ENCODE data around the gene TRIM63.

DNA sequence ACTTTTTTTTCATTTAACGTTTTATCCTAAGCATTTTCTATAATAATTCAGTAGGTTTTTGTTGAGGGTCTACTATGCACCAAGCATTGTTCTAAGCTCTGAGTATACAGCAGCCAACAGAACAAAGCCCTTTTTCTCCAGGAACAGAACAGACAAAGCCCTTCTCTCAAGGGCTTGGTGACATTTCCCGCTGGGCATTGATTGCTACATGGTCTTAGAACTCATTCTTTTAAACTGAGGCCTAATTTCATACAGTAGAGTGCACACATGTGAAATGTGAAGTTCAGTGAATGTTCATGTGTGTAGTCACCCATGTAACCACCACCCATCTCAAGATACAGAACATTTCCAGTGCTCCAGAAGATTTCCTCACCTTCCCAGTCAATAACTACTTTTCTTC lies 29.0 kb upstream of the TRIM63 start:
- TF ChIP-seq, protein P1, sequence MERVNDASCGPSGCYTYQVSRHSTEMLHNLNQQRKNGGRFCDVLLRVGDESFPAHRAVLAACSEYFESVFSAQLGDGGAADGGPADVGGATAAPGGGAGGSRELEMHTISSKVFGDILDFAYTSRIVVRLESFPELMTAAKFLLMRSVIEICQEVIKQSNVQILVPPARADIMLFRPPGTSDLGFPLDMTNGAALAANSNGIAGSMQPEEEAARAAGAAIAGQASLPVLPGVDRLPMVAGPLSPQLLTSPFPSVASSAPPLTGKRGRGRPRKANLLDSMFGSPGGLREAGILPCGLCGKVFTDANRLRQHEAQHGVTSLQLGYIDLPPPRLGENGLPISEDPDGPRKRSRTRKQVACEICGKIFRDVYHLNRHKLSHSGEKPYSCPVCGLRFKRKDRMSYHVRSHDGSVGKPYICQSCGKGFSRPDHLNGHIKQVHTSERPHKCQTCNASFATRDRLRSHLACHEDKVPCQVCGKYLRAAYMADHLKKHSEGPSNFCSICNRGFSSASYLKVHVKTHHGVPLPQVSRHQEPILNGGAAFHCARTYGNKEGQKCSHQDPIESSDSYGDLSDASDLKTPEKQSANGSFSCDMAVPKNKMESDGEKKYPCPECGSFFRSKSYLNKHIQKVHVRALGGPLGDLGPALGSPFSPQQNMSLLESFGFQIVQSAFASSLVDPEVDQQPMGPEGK (CRISPR knock-in tag; IDR thresholded peaks at IDR 0.05; ENCODE audit: borderline replicate concordance): no peak
- TF ChIP-seq GLIS3 (CRISPR knock-in tag; IDR thresholded peaks at IDR 0.05): no peak
- no peak for TF ChIP-seq CSDC2 (CRISPR knock-in tag; IDR thresholded peaks at IDR 0.05)
- TF ChIP-seq RARB (CRISPR knock-in tag; IDR thresholded peaks at IDR 0.05): no peak
- TF ChIP-seq ESRRG (CRISPR knock-in tag; IDR thresholded peaks at IDR 0.05): no peak
- no peak for TF ChIP-seq ISL1 (CRISPR knock-in tag; IDR thresholded peaks at IDR 0.05)
- TF ChIP-seq, protein P2, sequence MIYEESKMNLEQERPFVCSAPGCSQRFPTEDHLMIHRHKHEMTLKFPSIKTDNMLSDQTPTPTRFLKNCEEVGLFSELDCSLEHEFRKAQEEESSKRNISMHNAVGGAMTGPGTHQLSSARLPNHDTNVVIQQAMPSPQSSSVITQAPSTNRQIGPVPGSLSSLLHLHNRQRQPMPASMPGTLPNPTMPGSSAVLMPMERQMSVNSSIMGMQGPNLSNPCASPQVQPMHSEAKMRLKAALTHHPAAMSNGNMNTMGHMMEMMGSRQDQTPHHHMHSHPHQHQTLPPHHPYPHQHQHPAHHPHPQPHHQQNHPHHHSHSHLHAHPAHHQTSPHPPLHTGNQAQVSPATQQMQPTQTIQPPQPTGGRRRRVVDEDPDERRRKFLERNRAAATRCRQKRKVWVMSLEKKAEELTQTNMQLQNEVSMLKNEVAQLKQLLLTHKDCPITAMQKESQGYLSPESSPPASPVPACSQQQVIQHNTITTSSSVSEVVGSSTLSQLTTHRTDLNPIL (CRISPR knock-in tag; IDR thresholded peaks at IDR 0.05; ENCODE audit: low read depth): no peak

Data from SK-N-SH treated with all-trans-retinoic acid at 6 μM for 48 hours (cell line).